ENCODE measurements around the gene MYO9B.

DNA sequence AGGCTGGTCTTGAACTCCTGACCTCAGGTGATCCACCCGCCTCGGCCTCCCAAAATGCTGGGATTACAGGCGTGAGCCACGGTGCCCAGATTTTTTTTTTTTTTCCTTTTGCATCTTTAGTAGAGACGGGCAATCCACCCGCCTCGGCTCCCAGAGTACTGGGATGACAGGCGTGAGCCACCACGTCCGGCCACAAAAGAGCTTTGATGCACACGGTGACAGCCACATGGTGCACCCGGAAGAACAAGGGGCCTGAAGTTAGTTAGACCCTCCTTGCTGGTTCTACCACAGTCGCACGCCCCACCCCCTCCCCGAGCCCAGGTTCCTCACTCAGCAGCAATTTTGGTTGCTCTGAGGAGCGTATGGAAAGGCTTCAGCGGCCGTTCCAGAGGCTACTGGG, 85.3 kb downstream of the MYO9B start:
- TF ChIP-seq EZH2 (IDR thresholded peaks at IDR 0.05; ENCODE audit: insufficient read depth, poor library complexity, severe bottlenecking) (no peak), EZH2phosphoT487 (IDR thresholded peaks at IDR 0.05; ENCODE audit: insufficient read depth, low read depth) (no peak)

Data from GM23248 (cell line).